HG03159 (cell line): ENCODE data around the gene CEACAM1.
A peak's percentile ranks its signal among the peaks of the same experiment; 100 is the strongest.
"Not testable (repeated sequence)": the region's sequence is repeated elsewhere in the genome, so short reads cannot be mapped to it uniquely, and the experiment has no call there.

Source experiments
- ATAC-seq: cut with Tn5 transposase; IDR thresholded peaks from one replicate; pipeline ENCODE4 v1.9.1; 2021; ENCODE audit warnings: mild to moderate bottlenecking, moderate library complexity; ENCODE audit not compliant: unreplicated experiment

The CEACAM1 gene

GRCh38 chr19:42477933-42478332 lies 50.3 kb downstream of the CEACAM1 start:
- ATAC-seq = no peak

DNA sequence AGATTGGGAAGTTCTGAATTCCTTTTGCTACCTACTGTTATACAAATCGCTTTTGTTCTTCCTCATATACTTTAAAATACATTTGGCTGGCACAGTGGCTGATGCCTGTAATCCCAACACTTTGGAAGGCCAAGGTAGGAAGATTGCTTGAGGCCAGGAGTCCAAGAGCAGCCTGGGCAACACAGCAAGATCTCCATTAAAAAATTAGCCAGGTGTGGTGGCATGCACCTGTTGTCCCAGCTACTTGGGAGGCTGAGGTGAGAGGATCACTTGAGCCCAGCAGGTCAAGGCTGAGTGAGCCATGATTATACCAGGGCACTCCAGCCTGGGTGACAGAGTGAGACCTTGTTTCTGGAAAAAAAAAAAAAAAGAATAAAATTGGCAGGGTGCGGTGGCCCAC lies 51.2 kb downstream of the CEACAM1 start:
- no peak for ATAC-seq

GRCh38 chr19:42475366-42475765 lies 52.9 kb downstream of the CEACAM1 start:
- no peak for ATAC-seq

GRCh38 chr19:42474743-42475142 lies 53.5 kb downstream of the CEACAM1 start:
- ATAC-seq = no peak

- no peak for ATAC-seq
Measured at GRCh38 chr19:42473686-42474085, 54.6 kb downstream of the CEACAM1 start.

GRCh38 chr19:42472402-42473147 lies 55.7 kb downstream of the CEACAM1 start:
- ATAC-seq = no peak

DNA sequence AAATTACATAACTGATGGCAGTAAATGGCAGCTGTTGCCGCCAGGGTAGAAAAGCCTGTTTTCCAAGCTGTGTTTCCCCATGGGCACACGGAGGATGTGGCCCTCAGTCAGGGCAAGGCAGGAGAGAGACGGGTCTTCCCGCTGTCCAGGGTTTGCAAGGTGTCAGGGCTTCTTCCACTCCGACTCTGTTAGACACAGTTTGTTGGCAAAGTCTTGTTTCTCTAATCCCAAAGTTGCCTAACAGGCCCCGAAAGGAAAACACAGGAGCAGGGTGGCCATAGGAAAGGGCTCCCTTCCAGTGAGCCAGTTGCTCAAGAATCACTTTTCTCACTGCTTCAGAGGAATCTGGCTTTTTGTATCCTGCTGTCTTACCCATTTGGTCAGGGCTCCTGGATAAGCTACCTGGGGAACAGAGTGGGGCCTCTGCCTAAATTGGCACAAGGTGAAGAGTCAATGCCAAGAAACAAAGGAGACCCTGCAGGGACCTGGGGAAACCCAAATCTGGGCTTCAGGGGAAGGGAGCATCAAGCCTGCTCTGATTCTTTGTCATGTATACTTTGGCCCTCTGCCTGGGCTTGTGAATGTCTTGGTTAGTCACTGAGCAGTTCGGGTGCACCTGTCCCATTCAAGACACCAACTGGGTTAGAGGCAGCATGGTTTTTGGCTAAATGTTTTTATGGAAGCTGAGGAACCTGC lies 56.6 kb downstream of the CEACAM1 start:
- ATAC-seq = no peak

DNA sequence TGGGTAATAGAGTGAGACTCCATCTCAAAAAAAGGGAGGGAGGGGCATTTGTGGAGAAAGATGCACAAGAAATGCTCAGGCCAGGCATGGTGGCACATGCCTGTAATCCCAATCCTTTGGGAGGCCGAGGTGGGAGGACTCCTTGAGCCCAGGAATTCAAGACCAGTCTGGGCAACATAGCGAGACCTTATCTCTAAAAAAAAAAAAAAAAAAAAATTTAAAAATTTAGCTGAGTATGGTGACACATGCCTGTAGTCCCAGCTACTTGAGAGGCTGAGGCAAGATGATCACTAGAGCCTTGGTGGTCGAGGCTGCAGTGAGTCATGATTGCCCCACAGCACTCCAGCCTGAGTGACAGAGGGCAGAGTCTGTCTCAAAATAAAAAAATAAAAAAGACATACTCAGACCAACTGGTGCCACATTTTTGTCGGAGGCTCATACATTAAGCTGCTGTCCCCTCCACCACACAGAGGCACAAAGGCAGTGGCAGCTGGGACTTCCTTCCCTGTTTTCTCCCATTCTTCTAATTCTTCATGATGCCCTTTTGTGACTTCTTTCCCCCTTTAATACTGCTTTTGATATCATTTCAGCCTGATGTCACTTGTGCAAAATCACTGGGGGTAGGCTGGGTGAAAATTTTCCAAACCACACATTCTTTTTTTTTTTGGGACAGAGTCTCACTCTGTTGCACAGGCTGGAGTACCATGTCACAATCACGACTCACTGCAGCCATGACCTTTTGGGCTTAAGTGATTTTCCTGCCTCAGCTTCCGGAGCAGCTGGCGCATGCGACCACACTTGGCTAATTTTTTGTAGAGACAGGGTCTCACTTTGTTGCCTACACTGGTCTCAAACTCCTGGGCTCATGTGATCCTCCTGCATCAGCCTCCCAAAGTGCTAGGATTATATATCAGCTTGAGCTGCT lies 58.7 kb downstream of the CEACAM1 start:
- no peak for ATAC-seq

GRCh38 chr19:42468273-42468796 lies 59.9 kb downstream of the CEACAM1 start:
- ATAC-seq = no peak

GRCh38 chr19:42467183-42467760 lies 61.0 kb downstream of the CEACAM1 start:
- no peak for ATAC-seq

- ATAC-seq = no peak
Measured at GRCh38 chr19:42466521-42467182, 61.6 kb downstream of the CEACAM1 start.

GRCh38 chr19:42465827-42466280 lies 62.4 kb downstream of the CEACAM1 start:
- peak; percentile 82 for ATAC-seq

- no peak for ATAC-seq
Measured at GRCh38 chr19:42461700-42462324, 66.5 kb downstream of the CEACAM1 start.

- ATAC-seq = not testable (repeated sequence)
Measured at GRCh38 chr19:42461231-42461630, 67.0 kb downstream of the CEACAM1 start.

- ATAC-seq = no peak
Measured at GRCh38 chr19:42459926-42460325, 68.4 kb downstream of the CEACAM1 start.
